Middle frontal gyrus (tissue), 1 donor: ENCODE measurements around the gene ADAMTS2.

Experiments used
- DNase-seq: peaks from one replicate; pipeline ENCODE4 v3.0.0-alpha.2; 2015; ENCODE audit warnings: low spot score; ENCODE audit errors: extremely low spot score

Gene ADAMTS2

GRCh38 chr5:179196405-179197079, 148.7 kb downstream of the ADAMTS2 start:
- DNase-seq = no peak

- DNase-seq = no peak
Measured at GRCh38 chr5:179195561-179196404, 149.5 kb downstream of the ADAMTS2 start.

GRCh38 chr5:179194941-179195381, 150.3 kb downstream of the ADAMTS2 start:
- no peak for DNase-seq

GRCh38 chr5:179194201-179194910, 150.9 kb downstream of the ADAMTS2 start:
- DNase-seq = no peak

- DNase-seq = no peak
Measured at GRCh38 chr5:179193746-179194145, 151.5 kb downstream of the ADAMTS2 start.

GRCh38 chr5:179192891-179193470, 152.3 kb downstream of the ADAMTS2 start:
- DNase-seq = no peak

GRCh38 chr5:179192185-179192890, 152.9 kb downstream of the ADAMTS2 start:
- no peak for DNase-seq

- DNase-seq = no peak
Measured at GRCh38 chr5:179191506-179192184, 153.6 kb downstream of the ADAMTS2 start.

- DNase-seq = no peak
Measured at GRCh38 chr5:179190851-179191505, 154.3 kb downstream of the ADAMTS2 start.

- no peak for DNase-seq
Measured at GRCh38 chr5:179188636-179189035, 156.6 kb downstream of the ADAMTS2 start.

- no peak for DNase-seq
Measured at GRCh38 chr5:179187681-179188575, 157.3 kb downstream of the ADAMTS2 start.

- DNase-seq = no peak
Measured at GRCh38 chr5:179187229-179187678, 158.0 kb downstream of the ADAMTS2 start.

- no peak for DNase-seq
Measured at GRCh38 chr5:179186801-179187200, 158.5 kb downstream of the ADAMTS2 start.

- no peak for DNase-seq
Measured at GRCh38 chr5:179185941-179186411, 159.3 kb downstream of the ADAMTS2 start.

GRCh38 chr5:179185256-179185940, 159.9 kb downstream of the ADAMTS2 start:
- DNase-seq = no peak

GRCh38 chr5:179184521-179185050, 160.7 kb downstream of the ADAMTS2 start:
- DNase-seq = no peak

- DNase-seq = no peak
Measured at GRCh38 chr5:179183481-179183880, 161.8 kb downstream of the ADAMTS2 start.

GRCh38 chr5:179182601-179183000, 162.7 kb downstream of the ADAMTS2 start:
- no peak for DNase-seq
